Measurements from ENCODE around the gene TENM4.

The TENM4 gene

GRCh38 chr11:78846269-78846668 is 594.6 kb downstream of the TENM4 start:
- DNase-seq (ENCODE audit: low spot score), result no peak
- no peak for TF ChIP-seq CTCF (IDR thresholded peaks at IDR 0.05; ENCODE audit: extremely low read depth, missing control alignments)

- no peak for TF ChIP-seq CTCF (IDR thresholded peaks at IDR 0.05; ENCODE audit: extremely low read depth, missing control alignments)
- no peak for DNase-seq (ENCODE audit: low spot score)
Observed at GRCh38 chr11:78845496-78845895, 595.3 kb downstream of the TENM4 start.

- no peak for TF ChIP-seq CTCF (IDR thresholded peaks at IDR 0.05; ENCODE audit: extremely low read depth, missing control alignments)
- no peak for DNase-seq (ENCODE audit: low spot score)
Observed at GRCh38 chr11:78841456-78842060, 599.3 kb downstream of the TENM4 start.

- TF ChIP-seq CTCF (IDR thresholded peaks at IDR 0.05; ENCODE audit: extremely low read depth, missing control alignments), result no peak
- no peak for DNase-seq (ENCODE audit: low spot score)
Observed at GRCh38 chr11:78840623-78841022, 600.2 kb downstream of the TENM4 start.

- no peak for TF ChIP-seq CTCF (IDR thresholded peaks at IDR 0.05; ENCODE audit: extremely low read depth, missing control alignments)
- DNase-seq (ENCODE audit: low spot score), result no peak
Observed at GRCh38 chr11:78840200-78840599, 600.6 kb downstream of the TENM4 start.

- no peak for DNase-seq (ENCODE audit: low spot score)
- no peak for TF ChIP-seq CTCF (IDR thresholded peaks at IDR 0.05; ENCODE audit: extremely low read depth, missing control alignments)
Observed at GRCh38 chr11:78838417-78838816, 602.4 kb downstream of the TENM4 start.

GRCh38 chr11:78835646-78836045 is 605.2 kb downstream of the TENM4 start:
- no peak for TF ChIP-seq CTCF (IDR thresholded peaks at IDR 0.05; ENCODE audit: extremely low read depth, missing control alignments)
- DNase-seq (ENCODE audit: low spot score), result no peak

All from GM20000 (cell line).